Activated T-cell treated with anti-CD3 and anti-CD28 coated beads, Interleukin-2, amount 50 U/mL, for 1 hour (primary cell): ENCODE results near the gene GALNT9.

Source experiments
- DNase-seq: peaks from one replicate; pipeline ENCODE4 v3.0.0-alpha.2; 2020

Gene GALNT9

GRCh38 chr12:132194556-132194955 lies 134.8 kb downstream of the GALNT9 start:
- no peak for DNase-seq

GRCh38 chr12:132194056-132194455 lies 135.3 kb downstream of the GALNT9 start:
- no peak for DNase-seq

- DNase-seq: no peak
These were observed 137.5 kb downstream of the GALNT9 start for GRCh38 chr12:132191715-132192553.

GRCh38 chr12:132190834-132191500 lies 138.4 kb downstream of the GALNT9 start:
- no peak for DNase-seq

- no peak for DNase-seq
These were observed 139.2 kb downstream of the GALNT9 start for GRCh38 chr12:132190012-132190755.

- peak; percentile 94 for DNase-seq
These were observed 139.9 kb downstream of the GALNT9 start for GRCh38 chr12:132189378-132190011.

GRCh38 chr12:132188916-132189325 lies 140.5 kb downstream of the GALNT9 start:
- peak; percentile 44 for DNase-seq

GRCh38 chr12:132188451-132188901 lies 140.9 kb downstream of the GALNT9 start:
- no peak for DNase-seq

- no peak for DNase-seq
These were observed 141.5 kb downstream of the GALNT9 start for GRCh38 chr12:132187646-132188450.

- DNase-seq: peak; percentile 39
These were observed 142.3 kb downstream of the GALNT9 start for GRCh38 chr12:132186857-132187620.

GRCh38 chr12:132186208-132186856 lies 143.1 kb downstream of the GALNT9 start:
- no peak for DNase-seq

GRCh38 chr12:132185705-132186104 lies 143.7 kb downstream of the GALNT9 start:
- peak; percentile 50 for DNase-seq

- no peak for DNase-seq
These were observed 146.6 kb downstream of the GALNT9 start for GRCh38 chr12:132182711-132183365.

GRCh38 chr12:132182206-132182710 lies 147.1 kb downstream of the GALNT9 start:
- no peak for DNase-seq

- DNase-seq: no peak
These were observed 147.7 kb downstream of the GALNT9 start for GRCh38 chr12:132181570-132182200.

GRCh38 chr12:132180648-132181546 lies 148.5 kb downstream of the GALNT9 start:
- no peak for DNase-seq

GRCh38 chr12:132179431-132180362 lies 149.7 kb downstream of the GALNT9 start:
- no peak for DNase-seq
